ENCODE data around the gene NOS1AP. TPM values are rescaled to one million over a fixed set of nuclear protein-coding genes. Genes with fewer than 3 reads are reported as not detected.

NOS1AP gene
- total and polyA plus RNA-seq, 9 of the 15 experiments (the other 6 are each of a cell fraction or from before 2014, with no cell fraction given), result 0.07 to 1.5 (median 0.22) TPM

DNA sequence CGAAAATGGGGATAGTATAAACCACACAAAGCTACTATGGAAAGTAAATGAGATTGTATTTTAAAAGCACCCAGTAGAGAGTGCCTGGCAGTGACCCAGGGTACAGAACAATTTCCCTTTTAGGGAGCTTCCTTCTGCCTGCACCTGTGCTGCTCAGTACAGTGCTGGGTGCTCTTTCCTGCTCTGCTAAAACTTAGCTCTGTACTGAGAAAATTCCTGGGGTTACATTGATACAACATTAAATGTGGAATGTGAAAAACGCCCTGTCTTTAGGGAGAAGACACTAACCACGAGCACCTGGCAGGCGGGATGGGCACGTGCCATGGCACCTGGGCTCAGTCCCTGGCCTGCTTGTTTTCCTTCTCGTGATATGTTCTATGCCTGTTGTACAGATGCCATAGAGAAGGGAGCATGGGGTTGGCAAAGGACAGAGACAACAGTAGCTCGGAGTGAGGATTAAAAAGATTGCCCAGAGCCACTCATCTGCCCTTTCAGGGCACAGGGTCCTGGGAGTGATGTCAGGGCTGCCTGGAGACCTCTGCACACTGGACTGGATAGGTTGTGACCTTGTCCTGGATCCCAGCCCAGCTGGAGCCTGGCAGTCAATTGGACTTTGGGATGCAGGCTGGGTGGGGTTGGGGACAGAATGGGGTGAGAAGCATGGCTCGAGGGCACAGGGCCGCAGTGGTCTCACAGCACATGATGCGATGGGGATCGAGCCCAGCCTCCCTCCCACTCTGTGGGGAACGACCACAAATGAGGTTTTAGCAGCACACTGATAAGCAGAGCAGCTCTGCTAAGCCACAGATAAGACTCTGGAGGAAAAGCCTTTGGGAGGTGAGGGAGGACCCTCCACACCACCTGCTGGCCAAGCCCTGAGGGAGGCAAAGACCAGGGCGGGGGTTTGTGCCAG is 302.9 kb downstream of the NOS1AP start:
- intact Hi-C loops (cut with micrococcal nuclease), result loop anchor here (2.0 to 5.0 kb wide), 2 partner anchors 14 to 315 kb away; no protein-coding TSS in a partner anchor
- WGBS (ENCODE audit: insufficient coverage, low coverage, missing lambda C conversion rate), result 14% methylated on average over 11 of the region's 13 CpGs
- H3K79me2 ChIP-seq (ENCODE audit: control insufficient read depth, insufficient read depth, low read length), result no peaks in the 10 kb centered on the region
- no peaks in the 10 kb centered on the region for H3K9me1 ChIP-seq (ENCODE audit: control insufficient read depth, insufficient read depth, low read length)
- H4K20me1 ChIP-seq (replicated peaks; ENCODE audit: control insufficient read depth, insufficient read depth, low read length), result no peaks in the 10 kb centered on the region
- DNase-seq (ENCODE audit: extremely low read depth in 1 of 4, low spot score in 3 of 4) (peak; percentile 85 to 91 (median 88)), FAIRE-seq (peak; percentile 96), ATAC-seq (peak; percentile 89)
- no peaks in the 10 kb centered on the region for H3K36me3 ChIP-seq (ENCODE audit: control insufficient read depth, insufficient read depth, low read length)
- BruUV-seq (replicated peaks), result no TSS peak
- ChIA-PET CTCF (ENCODE audit: low intra/inter-chr PET ratio) (no interaction called here), POLR2A (interaction anchor here (0.6 to 1.5 kb wide), 4 partner anchors 11 to 106 kb away, joined by 3 to 6 read pairs (median 4); no protein-coding TSS in a partner anchor)
- peak overlapping the region; percentile 71 for H2AFZ ChIP-seq (ENCODE audit: low read depth, low read length)
- H3K9me3 ChIP-seq (replicated peaks; ENCODE audit: control insufficient read depth, insufficient read depth, low read depth, low read length), result no peaks in the 10 kb centered on the region
- in situ Hi-C loops (cut with MboI), result no loop called here
- H3K4me1 ChIP-seq (replicated peaks in 1 of 2; ENCODE audit: control insufficient read depth in 2 of 2, insufficient read depth in 2 of 2, low read length in 2 of 2), result peaks cover 19 to 45% of the 10 kb centered on the region in 2 experiments
- H3K27me3 ChIP-seq (ENCODE audit: control insufficient read depth in 2 of 2, insufficient read depth in 2 of 2, low read length in 2 of 2), result no peaks in the 10 kb centered on the region
- H3K27ac ChIP-seq (ENCODE audit: extremely low read depth, low read depth, low read length), result peak overlapping the region; percentile 40; the same call in 2 of the 3 replicates
- H3K4me2 ChIP-seq (ENCODE audit: insufficient read depth, low read length), result peak overlapping the region; percentile 14; the same call in 1 of the 2 replicates
- no peak overlapping the region for H3K4me3 ChIP-seq
- H3K9ac ChIP-seq (ENCODE audit: insufficient read depth in 1 of 2, low read depth in 2 of 2, low read length in 2 of 2), result peak overlapping the region; percentile 33; a peak in 2 of 4 replicates
- peak; percentile 78 for TF ChIP-seq JUND (IDR thresholded peaks at IDR 0.05; ENCODE audit: borderline replicate concordance, low read depth, low read length)
- TF ChIP-seq JUND (tag; IDR thresholded peaks at IDR 0.05; ENCODE audit: borderline replicate concordance, low read depth, low read length), result peak; percentile 68; the same call in 1 of the 3 replicates
- TF ChIP-seq, protein P1, sequence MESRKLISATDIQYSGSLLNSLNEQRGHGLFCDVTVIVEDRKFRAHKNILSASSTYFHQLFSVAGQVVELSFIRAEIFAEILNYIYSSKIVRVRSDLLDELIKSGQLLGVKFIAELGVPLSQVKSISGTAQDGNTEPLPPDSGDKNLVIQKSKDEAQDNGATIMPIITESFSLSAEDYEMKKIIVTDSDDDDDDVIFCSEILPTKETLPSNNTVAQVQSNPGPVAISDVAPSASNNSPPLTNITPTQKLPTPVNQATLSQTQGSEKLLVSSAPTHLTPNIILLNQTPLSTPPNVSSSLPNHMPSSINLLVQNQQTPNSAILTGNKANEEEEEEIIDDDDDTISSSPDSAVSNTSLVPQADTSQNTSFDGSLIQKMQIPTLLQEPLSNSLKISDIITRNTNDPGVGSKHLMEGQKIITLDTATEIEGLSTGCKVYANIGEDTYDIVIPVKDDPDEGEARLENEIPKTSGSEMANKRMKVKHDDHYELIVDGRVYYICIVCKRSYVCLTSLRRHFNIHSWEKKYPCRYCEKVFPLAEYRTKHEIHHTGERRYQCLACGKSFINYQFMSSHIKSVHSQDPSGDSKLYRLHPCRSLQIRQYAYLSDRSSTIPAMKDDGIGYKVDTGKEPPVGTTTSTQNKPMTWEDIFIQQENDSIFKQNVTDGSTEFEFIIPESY (CRISPR knock-in tag; IDR thresholded peaks at IDR 0.05), result 0 out of 2 replicates have a peak, but pooled peaks have one; percentile 25
- TF ChIP-seq DIDO1 (tag; IDR thresholded peaks at IDR 0.05; ENCODE audit: low read depth), result no peak
- TF ChIP-seq, protein P2, sequence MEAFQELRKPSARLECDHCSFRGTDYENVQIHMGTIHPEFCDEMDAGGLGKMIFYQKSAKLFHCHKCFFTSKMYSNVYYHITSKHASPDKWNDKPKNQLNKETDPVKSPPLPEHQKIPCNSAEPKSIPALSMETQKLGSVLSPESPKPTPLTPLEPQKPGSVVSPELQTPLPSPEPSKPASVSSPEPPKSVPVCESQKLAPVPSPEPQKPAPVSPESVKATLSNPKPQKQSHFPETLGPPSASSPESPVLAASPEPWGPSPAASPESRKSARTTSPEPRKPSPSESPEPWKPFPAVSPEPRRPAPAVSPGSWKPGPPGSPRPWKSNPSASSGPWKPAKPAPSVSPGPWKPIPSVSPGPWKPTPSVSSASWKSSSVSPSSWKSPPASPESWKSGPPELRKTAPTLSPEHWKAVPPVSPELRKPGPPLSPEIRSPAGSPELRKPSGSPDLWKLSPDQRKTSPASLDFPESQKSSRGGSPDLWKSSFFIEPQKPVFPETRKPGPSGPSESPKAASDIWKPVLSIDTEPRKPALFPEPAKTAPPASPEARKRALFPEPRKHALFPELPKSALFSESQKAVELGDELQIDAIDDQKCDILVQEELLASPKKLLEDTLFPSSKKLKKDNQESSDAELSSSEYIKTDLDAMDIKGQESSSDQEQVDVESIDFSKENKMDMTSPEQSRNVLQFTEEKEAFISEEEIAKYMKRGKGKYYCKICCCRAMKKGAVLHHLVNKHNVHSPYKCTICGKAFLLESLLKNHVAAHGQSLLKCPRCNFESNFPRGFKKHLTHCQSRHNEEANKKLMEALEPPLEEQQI (IDR thresholded peaks at IDR 0.05), result peak; percentile 82
- no peak for TF ChIP-seq NFE2L1 (tag; IDR thresholded peaks at IDR 0.05; ENCODE audit: borderline replicate concordance, low read depth)
- TF ChIP-seq NCOR1 (IDR thresholded peaks at IDR 0.05), result peak; percentile 96
- no peak for TF ChIP-seq ZBTB8A (IDR thresholded peaks at IDR 0.05; ENCODE audit: partially characterized antibody)
- no peak for TF ChIP-seq ARHGAP35 (IDR thresholded peaks at IDR 0.05; ENCODE audit: partially characterized antibody)
- TF ChIP-seq RBM14 (IDR thresholded peaks at IDR 0.05; ENCODE audit: borderline replicate concordance, insufficient read depth, low read depth, low read length), result no peak
- TF ChIP-seq SREBF1 (IDR thresholded peaks at IDR 0.05; ENCODE audit: borderline replicate concordance, low read depth, low read length), result no peak
- TF ChIP-seq, protein P3, sequence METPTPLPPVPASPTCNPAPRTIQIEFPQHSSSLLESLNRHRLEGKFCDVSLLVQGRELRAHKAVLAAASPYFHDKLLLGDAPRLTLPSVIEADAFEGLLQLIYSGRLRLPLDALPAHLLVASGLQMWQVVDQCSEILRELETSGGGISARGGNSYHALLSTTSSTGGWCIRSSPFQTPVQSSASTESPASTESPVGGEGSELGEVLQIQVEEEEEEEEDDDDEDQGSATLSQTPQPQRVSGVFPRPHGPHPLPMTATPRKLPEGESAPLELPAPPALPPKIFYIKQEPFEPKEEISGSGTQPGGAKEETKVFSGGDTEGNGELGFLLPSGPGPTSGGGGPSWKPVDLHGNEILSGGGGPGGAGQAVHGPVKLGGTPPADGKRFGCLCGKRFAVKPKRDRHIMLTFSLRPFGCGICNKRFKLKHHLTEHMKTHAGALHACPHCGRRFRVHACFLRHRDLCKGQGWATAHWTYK (CRISPR knock-in tag; IDR thresholded peaks at IDR 0.05), result peak; percentile 83; the same call in 1 of the 2 replicates
- TF ChIP-seq MTA3 (IDR thresholded peaks at IDR 0.05; ENCODE audit: borderline replicate concordance), result peak; percentile 76
- TF ChIP-seq CBFA2T3 (IDR thresholded peaks at IDR 0.05), result peak; percentile 98
- no peak for TF ChIP-seq CBX5 (IDR thresholded peaks at IDR 0.05; ENCODE audit: borderline replicate concordance, low read depth)
- TF ChIP-seq SOX6 (IDR thresholded peaks at IDR 0.05), result peak; percentile 91
